ENCODE results near the gene GMPPB. TPM values are rescaled to one million over a fixed set of nuclear protein-coding genes. Genes with fewer than 3 reads are reported as not detected.

The GMPPB gene
- total and polyA plus RNA-seq, 9 of the 15 experiments (the other 6 are each of a cell fraction or from before 2014, with no cell fraction given) = 0.53 to 17.4 (median 8.1) TPM

GRCh38 chr3:49769926-49770325 is 46.2 kb upstream of the GMPPB start (continued):
- TF ChIP-seq, protein P1, sequence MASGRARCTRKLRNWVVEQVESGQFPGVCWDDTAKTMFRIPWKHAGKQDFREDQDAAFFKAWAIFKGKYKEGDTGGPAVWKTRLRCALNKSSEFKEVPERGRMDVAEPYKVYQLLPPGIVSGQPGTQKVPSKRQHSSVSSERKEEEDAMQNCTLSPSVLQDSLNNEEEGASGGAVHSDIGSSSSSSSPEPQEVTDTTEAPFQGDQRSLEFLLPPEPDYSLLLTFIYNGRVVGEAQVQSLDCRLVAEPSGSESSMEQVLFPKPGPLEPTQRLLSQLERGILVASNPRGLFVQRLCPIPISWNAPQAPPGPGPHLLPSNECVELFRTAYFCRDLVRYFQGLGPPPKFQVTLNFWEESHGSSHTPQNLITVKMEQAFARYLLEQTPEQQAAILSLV (tag; IDR thresholded peaks at IDR 0.05) = no peak
- no peak for TF ChIP-seq ZNF395 (CRISPR knock-in tag; IDR thresholded peaks at IDR 0.05)
- TF ChIP-seq CBFB (CRISPR knock-in tag; IDR thresholded peaks at IDR 0.05) = no peak
- no peak for TF ChIP-seq LCOR (CRISPR knock-in tag; IDR thresholded peaks at IDR 0.05)
- no peak for TF ChIP-seq GATAD2A (IDR thresholded peaks at IDR 0.05)
- TF ChIP-seq, protein P2, sequence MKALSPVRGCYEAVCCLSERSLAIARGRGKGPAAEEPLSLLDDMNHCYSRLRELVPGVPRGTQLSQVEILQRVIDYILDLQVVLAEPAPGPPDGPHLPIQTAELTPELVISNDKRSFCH (CRISPR knock-in tag; IDR thresholded peaks at IDR 0.05) = no peak
- TF ChIP-seq, protein P2 (tag; IDR thresholded peaks at IDR 0.05) = no peak
- TF ChIP-seq ZNF586 (CRISPR knock-in tag; conservative IDR thresholded peaks at IDR 0.05) = no peak
- TF ChIP-seq BDP1 (IDR thresholded peaks at IDR 0.05; ENCODE audit: insufficient read depth, insufficient read length) = no peak
- no peak for TF ChIP-seq ZNF431 (CRISPR knock-in tag; IDR thresholded peaks at IDR 0.05)

All from K562 (cell line).